SH-SY5Y (cell line): Measurements from ENCODE around the gene NR3C2.

ENCODE experiments used
- GATA2 ChIP-seq: IDR thresholded peaks from 2 replicates; pipeline ENCODE4 v1.6.1; 2011; ENCODE audit warnings: mild to moderate bottlenecking, low read depth, low read length
- GATA3 ChIP-seq: IDR thresholded peaks from 2 replicates; pipeline ENCODE4 v1.6.1; 2011; ENCODE audit warnings: low read depth, mild to moderate bottlenecking, low read length, moderate library complexity

DNA sequence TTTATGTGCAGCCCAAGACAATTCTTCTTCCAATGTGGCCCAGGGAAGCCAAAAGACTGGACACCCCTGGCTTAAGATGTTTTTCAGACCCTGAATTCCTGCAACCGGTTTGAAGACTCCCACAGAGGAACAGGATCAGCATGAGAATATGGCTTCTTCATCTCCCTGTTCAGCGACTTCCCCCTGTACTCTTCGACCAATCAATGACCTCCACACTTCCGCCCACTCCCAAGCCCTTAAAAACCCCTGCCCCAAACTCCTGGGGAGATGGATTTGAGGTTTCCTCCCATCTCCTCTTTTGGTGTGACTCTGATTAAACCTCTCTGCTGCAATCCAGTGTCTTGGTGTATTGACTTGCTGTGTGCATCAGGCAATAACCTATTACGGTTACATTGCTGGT lies 344.4 kb downstream of the NR3C2 start:
- TF ChIP-seq GATA3 (no peak), GATA2 (no peak)
